Daoy (cell line): ENCODE data around the gene PPM1M. TPM values are rescaled to one million over a fixed set of nuclear protein-coding genes. Genes with fewer than 3 reads are reported as not detected.

Source experiments
- DNase-seq: peaks from one replicate; pipeline ENCODE4 v3.0.0-alpha.2; 2015; ENCODE audit warnings: low read depth
- total RNA-seq: library from RNA; depleted of rRNA; stranded (reverse); fragments of >200 nt; shearing (Covaris generic); gene quantifications from 2 replicates; pipeline ENCODE4 v1.2.3, GENCODE V29; 2014

Gene PPM1M
- total RNA-seq, 1 experiment from 2014 or later, result 6.6 TPM

DNA sequence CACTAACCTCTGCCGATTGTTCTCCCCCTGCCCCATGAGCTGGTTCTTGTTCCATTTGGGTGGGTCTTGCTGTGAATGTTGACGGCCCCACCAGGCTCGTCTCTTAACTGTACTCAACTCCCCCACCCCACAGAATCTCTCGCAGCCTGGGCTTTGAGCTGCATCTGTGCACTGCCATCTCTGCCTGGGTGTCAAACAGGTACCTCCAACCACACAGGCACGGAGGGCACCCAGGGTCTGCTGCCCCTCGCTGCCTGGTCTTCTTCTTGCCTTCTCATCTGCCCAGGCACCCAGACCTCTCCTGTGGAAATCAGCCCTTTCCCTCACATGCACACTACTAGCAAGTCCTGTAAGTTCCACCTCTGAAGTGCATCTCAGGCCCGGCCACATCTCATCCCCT is 30.2 kb upstream of the PPM1M start:
- no peak for DNase-seq

DNA sequence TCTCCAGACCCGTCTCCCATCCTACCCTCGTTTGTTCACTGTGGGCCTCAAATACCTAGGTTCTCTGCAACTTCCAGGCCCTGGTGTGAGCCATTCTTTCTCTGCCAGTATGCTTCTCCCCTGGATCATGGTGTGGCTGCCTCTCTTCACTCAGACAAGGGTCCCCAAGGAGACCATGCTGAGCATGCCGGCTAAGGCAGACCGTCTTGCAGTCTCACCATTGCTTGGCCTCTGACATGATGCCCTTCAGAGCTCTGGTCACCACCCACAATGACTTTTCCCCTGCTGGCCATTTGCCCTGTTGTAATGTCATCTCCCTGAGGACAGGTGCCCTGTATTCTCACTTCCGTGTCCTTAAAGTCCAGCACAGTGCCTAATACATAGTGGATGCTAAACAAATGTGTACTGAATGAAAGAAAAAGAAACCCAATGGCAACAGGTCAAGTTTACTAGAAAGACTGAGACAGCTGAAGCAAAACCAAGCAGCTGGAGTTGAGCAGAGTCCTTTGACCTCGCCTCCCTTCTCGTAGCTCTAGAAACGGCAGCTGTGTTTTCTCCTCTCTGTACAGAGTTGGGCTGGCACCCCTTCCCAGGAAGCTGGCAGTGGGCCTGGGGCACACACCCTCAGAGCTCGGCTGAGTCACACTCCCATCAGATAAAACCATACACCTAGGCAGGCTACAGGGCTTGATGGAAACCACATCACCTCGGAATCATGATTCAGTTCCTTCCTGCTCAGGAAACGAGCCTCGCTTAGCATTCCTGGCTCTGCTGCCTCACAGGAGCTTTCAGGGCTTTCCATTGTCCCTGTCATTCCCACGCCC is 28.8 kb upstream of the PPM1M start:
- DNase-seq, result peak; percentile 94

DNA sequence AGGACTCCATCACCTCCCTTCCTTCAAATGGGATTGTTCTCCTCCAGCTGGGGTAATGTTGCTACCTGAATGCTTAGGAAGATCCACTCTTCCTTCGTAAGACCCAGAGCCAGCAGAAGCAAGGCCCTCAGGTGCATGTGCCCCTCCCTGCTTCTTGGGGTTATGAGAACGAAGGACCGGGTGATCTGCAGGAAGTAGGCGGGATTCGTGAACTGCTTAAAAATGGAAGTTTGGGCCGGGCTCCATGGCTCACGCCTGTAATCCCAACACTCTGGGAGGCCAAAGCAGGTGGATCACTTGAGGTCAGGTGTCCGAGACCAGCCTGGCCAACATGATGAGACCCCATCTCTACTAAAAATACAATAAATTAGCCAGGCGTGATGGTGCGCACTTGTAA is 28.2 kb upstream of the PPM1M start:
- DNase-seq, result peak; percentile 28

DNA sequence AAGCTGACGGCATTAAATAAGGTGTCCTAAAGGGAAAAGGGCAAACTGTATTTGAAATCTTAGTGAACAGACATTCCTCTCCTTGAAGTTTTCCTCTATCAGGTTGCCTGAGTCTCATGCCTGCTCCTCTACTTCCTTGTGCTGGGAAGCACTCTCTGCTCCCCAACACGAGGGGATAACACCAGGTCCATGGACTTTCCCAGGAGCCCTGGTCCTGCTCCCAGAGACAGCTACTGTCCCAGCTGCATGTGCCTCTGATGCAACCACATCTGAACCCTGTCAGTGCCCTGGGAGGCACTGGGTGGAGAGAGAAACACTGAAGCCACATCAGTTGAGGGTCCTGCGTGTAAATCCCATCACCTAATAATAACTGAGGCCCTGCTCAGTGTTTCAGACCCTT is 27.5 kb upstream of the PPM1M start:
- no peak for DNase-seq

DNA sequence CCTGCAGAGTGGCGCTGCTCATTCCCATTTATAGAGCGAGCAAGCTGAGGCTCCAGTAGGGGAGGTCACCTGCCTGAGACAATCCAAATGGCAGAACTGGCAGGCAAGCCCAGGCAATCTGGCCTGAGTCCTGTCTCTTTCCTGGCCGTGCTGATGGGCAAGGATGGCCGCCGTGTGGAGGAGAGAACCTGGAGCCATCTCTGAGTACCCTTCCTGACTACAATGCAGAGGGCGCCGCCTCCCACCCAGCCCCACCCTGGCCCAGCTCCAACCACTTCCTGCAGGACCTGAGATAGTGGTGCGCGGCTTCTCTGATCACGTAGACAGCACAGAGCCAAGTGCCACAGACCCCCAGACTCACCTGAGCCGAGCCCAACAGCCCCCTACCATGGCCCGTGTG is 27.1 kb upstream of the PPM1M start:
- no peak for DNase-seq

DNA sequence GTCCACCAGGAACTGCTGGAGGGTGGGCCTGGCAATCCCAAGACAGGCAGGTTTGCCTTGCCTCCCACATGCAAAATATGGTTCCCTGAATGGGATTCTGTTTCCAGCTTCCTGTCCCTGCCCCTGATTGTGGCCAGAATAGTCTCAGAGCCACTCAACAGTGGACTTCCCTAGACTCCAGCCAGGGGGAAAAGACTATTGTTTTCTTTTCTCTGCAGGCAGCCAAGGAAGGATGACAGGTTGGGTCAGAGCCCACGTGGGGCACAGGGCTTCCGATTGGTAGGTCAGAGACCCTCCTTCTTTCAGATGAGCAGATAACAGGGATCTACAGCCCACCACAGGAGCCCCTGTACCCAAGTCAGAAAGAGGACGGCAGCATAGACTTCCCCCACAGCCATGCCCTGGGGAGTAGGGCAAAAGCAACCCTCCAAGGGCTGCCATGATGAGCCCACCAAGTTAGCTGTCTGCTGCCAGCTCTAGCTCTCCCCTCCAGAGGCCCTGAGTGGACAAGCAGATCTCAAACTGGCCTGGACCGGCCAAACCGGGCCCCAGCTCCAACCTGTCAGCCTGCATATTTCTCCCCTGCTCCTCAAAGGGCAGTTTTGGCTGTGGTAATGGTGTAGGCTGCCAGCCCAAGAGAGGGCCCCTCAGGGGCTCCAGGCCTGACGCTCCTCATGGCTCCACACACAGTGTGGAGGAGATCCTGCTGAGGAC is 26.5 kb upstream of the PPM1M start:
- DNase-seq, result no peak

DNA sequence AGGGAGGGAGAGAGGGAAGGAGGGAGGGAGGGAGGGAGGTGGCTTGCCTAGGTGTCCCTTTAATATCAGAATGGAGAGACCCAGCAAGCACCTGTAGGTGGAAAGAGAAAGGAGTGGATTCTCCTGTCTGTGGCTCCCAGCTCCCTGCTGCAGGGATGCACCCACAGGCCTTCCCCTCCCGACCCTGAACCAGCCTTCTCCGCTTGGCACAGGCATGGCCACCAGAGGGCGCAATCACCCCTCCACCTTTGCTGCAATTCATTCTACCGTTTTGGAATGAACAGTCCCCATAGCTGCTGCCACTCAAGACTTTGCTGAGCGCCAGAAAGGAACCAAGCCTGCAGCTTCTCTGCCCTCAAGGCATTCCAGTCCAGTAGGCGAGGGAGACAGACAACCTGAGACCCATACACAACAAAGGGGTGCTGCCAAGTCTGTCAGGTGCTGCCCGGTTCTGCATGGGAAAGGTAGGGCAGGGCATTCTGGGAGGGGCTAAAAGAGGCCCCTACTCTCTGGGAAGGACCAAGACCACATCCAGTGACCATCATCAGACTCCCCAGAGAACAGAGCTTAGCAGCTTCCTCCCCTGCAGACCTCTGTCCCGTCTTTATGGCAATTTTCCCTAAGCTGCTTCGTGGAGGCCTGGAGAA is 25.1 kb upstream of the PPM1M start:
- peak; percentile 75 for DNase-seq

DNA sequence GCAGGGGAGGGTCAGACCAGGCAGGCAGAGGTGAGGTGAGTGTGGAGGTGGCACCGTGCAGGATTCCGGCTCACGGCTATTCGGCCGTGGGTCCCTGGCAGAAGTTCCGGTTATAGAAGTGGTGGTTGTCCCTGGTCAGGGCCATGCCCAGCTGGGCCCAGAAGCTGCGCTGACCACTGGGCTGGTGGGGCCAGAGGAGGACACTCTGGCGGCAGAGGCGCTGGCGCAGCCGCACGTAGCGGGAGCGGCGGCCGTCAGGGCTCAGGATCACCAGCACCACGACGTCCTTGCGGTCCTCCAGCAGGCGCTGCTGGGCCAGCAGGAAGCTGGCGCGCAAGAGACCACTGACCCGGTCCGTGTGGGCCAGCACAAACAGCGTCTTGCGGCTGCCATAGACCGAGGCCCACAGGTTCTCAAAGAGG is 24.4 kb upstream of the PPM1M start:
- DNase-seq, result no peak

DNA sequence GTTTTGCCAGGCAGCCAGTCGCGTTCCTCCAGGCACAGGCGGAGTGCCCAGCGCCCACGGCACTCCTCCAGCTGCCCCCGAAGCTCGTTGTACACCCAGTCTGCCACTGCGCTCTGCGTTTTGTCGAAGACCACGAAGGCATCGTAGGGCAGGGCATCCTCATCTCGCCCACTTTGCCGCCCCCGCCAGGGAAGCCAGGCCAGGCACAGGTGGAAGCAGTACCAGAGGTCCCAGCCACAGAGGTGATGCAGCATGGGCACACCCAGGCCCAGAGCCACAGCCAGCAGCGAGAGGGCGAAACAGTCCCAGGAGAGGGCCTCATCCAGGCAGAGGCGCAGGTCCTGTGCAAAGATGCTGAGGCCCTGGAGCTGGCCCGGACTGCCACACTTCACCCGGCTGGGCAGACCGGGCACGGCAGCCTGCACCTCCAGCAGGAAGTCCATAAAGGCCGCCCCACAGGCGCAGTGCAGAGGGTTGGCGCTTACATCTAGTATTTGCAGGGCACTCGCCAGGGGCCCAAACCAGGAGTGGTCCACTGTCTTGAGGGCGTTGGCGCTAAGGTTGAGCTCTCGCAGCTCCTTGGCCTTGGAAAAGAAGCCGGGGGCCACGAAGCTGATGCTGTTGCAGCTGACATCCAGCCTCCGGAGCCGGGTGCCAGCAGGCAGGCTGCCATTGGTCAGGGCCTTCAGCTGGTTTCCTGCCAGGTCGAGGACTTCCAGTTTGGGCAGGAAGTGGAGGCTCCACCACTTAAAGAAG is 23.8 kb upstream of the PPM1M start:
- DNase-seq, result no peak

DNA sequence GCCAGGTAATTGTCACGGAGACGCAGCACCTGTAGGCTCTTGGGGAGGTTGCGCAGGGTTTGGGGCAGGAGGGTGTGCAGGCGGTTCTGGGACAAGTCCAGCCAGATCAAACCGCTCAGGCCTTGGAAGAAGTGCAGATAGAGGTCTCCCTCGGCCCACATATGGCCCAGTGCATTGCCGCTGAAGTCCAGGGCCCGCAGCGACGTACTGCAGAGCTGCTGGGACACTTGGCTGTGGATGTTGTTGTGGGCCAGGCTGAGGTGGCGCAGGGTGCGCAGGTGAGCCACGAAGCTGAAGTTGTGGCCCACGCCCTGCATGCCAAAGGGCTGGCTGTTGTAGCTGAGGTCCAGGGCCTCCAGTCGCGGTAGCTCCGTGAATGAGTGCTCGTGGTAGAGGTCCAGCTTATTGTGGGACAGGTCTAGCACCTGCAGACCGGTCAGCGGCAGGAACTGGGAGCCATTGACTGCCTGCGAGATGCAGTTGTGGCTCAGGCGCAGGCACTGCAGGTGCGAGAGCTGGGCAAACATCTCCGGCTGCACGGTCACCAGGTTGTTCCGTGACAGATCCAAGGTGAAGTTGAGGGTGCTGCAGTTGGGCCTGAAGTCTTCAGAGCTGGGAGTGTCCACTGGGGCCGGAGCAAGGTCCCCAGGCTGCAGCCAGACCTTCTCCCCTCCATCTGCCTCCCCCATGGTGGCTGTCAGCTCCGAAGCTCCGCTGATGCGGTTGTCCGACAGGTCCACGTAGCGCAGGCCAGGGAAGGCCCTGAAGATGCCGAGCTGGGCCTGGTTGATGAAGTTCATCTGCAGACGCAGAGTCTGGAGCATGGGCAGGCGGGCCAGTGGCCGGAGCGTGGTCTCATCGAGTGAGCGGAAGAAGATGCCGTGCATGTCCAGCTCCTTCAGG is 23.0 kb upstream of the PPM1M start:
- no peak for DNase-seq

DNA sequence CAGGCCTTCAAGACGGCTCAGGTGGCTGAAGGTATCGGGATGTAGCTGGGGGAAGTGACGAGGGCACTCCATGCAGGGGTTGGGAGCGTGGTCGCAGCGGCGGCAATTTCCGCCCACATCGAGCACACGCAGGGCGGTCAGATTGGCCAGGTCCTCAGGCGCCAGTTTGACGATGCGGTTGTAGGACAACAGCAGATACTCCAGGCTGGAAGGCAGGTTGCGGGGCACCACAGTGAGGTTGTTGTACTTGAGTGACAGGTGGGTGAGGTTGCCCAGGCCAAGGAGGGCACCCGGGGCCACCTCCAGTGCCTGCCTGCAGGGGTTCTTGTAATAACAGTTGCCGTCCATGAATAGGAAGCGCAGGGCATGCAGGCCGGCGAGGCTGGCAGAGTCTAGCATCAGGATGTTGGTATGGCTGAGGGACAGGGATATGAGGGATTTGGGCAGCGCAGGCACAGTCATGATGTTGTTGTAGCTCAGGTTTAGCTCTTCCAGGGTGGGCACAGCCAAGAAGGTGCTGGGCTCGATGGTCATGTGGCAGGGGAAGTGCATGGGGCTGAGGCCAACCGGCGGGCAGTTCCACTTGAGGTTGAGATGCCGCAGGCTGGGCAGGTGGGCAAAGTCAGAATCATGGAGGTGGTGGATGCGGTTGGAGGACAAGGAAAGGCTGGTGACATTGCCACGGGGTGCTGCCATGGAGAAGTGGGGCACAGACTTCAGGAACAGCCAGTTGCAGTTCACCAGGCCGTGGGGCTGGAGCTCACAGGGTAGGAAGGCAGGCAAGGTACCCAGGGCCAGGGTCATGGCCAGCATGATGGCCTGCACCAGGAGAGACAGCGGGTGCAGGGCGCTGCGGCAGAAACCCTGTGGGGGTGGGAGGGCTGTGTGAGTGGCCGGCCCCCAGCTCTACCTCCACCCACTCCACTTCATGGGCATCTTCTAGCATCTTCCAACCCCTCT is 21.8 kb upstream of the PPM1M start:
- no peak for DNase-seq

DNA sequence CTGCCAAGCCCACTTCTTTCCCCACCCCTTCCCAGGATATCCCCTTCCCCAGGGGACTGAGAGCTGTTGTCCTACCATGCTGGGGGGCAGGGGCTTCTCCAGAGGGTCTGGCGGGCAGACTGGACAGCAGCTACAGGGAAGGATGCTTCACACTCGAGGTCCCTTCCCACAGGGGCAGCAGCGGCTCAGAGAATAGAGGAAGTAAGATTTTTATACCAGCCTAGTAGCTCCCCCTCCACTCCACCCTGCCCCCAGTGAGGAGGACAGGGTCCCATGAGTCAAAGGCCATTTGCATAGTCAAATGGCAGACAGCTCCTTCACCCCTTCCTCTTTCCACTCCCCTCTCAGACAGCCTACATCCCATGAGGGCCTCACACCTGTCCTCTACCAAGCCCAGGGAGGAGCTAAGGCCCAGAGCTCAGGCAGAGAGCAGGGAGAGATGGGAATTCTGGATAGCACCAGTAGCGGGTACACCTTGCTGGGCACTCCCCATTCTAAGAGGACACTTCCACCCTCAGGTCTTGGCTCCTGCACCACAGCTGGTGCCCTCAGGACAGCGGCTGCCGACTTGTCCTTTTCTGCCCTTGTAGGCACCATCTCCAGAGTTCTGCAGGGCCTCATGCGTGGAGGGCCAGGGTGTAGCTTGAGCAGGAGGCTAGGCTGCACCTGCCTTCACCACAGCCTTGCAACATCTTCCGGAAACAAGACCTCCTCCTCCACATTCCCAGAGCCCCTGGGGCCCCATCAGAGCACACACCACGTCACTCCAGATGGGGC is 19.9 kb upstream of the PPM1M start, which contains the start of gene TLR9:
Gene TLR9 (minus strand): TSS at position 194 of the 777 bp plus-strand sequence. CDS start 116 bp downstream, at position 78.
- no peak for DNase-seq

DNA sequence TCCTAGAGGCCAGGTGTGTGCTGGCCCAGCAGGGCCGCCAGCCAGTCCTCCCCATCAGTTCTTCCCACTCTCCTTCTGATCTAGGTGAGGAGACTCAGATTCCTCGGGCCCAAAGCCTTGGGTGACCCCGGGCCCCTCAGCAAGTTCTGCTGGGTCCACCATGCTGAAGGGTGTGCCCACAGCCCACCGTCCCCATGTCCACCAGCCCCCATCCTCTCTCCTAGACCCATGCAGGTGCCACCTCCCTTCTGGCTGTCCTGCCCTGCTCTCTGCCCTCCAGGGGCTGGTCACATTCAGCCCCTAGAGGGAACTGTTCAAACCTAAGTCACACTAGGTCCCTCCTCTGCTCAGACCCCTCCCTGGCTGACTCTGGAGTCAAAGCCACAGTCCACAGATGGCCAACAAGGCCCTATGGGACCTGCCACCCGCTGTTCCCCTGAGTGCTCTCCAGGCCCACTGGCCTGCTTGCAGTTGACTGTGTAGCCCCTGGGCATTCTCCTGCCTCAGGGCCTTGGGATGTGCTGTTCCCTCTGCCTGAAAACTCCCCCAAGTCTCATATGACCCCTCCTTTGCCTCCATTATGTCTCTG is 19.2 kb upstream of the PPM1M start:
- DNase-seq, result no peak

DNA sequence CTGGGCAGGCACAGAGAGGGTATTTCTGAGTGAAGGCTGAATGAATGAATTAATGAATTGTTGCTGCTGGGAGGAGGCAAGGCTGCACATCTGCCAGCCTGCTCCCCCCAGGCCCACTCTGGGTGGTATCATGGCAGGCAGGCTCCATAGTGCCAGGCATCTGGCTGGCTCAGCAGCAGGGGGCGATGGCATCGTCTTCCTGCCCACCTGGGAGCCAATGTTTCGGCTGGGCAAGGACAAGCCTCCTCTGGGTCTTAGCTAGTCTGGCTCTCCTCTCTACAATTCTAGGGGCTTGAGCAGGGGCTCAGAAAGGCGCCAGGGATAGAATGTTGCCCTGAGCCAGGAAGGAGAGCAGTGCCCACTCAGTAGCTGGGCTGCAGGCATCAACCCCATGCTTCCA is 18.4 kb upstream of the PPM1M start:
- no peak for DNase-seq

DNA sequence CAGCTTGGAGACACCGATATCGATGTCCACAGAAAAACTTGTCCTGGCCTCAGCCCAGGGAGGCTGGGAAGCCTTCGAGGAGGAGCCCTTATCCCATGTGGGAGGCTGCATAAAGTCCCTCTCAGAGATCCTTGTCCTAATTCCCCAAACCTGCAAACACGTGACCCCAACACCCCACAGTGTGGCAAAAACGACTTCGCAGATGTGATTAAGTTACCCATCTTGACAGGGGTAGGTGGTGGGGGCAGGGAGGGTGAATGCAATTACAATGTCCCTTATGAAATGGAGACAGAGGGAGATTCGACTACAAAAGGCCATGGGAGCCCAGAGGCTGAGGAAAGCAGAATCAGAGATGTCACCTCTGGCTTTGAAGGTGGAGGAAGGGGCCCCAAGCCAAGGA is 17.8 kb upstream of the PPM1M start:
- no peak for DNase-seq

DNA sequence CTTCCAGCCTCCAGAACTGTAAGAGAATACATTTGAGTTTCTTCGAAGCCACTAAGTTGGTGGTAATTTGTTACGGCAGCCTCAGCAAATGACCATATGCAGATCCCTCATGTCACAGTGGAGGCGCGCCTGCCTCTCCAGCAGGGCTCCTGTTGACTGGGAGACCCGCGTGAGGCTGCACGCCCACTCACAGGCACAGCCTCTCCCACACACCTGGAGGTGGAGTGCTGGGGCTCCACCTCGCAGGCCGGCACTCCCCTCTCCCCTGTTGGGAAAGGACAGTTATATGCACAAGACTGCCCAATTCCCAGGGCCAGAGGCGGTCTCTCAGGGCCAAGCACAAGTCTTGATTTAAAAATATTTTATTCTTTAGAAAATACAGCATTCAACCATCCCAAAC is 17.3 kb upstream of the PPM1M start:
- no peak for DNase-seq

DNA sequence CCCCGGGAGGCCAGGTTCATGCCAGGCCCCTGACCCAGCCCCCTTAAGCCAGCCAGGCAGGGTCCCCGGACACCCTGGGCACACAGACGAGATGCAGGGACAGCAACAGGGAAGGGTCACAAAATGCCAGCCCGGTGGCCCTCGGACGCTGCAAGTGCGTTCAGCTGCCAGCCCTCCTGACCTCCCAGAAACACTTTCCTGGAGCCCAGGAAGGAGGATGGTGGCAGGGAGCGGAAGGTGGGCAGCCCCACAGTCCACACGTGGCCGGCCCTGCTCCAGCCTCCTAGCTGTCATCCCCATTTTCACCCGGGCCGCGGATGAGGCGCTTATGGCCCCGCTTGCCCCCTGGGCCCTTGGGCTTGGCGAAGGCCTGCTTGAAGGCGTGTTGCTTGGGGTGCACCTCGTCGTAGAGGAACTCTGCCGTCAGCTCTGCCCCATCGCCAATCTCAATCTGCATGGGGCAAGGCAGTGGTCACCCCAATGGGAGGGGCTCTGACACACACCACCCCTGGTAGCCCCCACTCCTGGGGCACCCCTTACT is 16.7 kb upstream of the PPM1M start:
- no peak for DNase-seq

DNA sequence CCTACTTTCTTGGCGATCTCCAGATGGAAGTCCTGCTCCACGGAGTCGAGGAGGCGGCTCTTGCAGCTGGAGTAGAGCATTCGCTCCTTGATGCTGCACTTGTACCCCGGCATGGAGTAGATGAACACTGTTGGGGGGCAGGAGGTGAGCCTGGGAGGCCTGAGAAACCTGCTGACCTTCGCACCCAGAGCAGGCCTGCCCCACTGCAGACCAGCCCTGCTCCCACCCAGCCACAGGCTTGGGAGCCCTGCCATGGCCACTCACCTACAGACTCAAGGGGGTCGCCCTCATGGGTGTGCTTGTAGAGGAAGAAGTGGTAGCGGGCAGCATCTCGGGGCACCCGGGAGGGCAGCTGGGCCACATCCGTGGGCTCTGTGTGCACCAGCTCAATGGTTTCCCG is 15.9 kb upstream of the PPM1M start:
- no peak for DNase-seq
